Coronary artery (tissue), 2 donors: ENCODE results near the gene BNIPL.
A peak's percentile ranks its signal among the peaks of the same experiment; 100 is the strongest.

ENCODE experiments used
- DNase-seq: peaks from one replicate; pipeline ENCODE4 v3.0.0-alpha.2; 2017; ENCODE audit warnings: low spot score
- H3K27ac ChIP-seq, 2 donors: fragments of 200-600 bp; sonication (generic); one replicate each; pipeline ENCODE4 v1.5.1; 2016 to 2019
- H3K4me3 ChIP-seq: fragments of 200-600 bp; sonication (generic); 2 replicates; pipeline ENCODE4 v1.5.1; 2016; ENCODE audit warnings: mild to moderate bottlenecking, moderate library complexity
- TF ChIP-seq, protein P1 (sequence below): fragments of 200-600 bp; sonication (generic); IDR thresholded peaks from one replicate; pipeline ENCODE4 v1.5.1; 2019; ENCODE audit warnings: antibody characterized with exemption

BNIPL gene

DNA sequence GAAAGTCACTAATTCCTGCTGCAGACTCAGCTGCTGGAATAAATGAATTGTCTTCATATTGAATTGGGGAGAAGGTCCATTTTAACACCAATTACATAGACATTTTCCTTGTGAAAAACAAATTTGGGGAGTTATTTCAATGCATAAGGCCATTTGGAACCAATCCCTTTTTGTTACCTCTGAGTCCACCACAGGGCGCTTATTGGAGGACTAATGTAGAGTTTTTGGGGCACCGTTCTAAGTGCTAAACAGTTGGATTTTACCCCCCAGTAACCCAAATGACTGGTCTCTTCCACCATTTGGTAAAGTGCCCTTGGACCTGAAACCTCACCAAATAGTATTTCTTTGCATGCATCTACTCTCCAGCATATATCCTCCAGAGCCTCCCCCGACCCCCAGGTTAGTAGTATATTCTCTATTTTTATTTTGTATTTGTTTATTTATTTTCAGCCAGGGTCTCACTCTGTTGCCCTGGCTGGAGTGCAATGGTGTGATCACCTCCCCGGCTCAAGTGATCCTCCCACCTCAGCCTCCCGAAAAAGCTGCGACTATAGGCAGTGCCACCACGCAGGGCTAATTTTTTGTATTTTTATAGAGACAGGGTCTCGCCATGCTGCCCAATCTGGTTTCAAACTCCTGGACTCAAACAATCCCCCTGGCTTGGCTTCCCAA, 26.6 kb upstream of the BNIPL start:
- TF ChIP-seq, protein P1, sequence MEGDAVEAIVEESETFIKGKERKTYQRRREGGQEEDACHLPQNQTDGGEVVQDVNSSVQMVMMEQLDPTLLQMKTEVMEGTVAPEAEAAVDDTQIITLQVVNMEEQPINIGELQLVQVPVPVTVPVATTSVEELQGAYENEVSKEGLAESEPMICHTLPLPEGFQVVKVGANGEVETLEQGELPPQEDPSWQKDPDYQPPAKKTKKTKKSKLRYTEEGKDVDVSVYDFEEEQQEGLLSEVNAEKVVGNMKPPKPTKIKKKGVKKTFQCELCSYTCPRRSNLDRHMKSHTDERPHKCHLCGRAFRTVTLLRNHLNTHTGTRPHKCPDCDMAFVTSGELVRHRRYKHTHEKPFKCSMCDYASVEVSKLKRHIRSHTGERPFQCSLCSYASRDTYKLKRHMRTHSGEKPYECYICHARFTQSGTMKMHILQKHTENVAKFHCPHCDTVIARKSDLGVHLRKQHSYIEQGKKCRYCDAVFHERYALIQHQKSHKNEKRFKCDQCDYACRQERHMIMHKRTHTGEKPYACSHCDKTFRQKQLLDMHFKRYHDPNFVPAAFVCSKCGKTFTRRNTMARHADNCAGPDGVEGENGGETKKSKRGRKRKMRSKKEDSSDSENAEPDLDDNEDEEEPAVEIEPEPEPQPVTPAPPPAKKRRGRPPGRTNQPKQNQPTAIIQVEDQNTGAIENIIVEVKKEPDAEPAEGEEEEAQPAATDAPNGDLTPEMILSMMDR: no peak
- Histone ChIP-seq H3K4me3 (peak overlapping the region; percentile 91), H3K27ac (peak overlapping the region in 1 of 2 donors; percentile 94)
- DNase-seq: no peak

DNA sequence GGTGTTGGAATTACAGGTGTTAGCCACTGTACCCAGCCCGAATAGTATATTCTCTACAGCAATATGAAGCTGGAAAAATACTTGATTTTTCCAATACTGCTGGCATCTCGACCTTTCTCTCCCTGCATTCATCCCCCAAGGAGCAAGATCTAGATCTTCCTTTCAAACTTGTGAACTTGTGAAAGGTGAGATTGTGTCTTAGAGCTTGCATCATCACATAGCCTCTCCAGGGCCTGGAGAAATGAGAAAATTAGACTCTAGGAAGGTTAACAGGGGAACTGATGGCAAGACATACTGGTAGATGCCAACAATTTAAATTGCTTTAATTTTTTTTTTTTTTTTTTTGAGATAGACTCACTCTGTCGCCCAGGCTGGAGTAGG, 26.1 kb upstream of the BNIPL start:
- DNase-seq: no peak
- TF ChIP-seq, protein P1: no peak
- no peak overlapping the region for H3K27ac ChIP-seq

DNA sequence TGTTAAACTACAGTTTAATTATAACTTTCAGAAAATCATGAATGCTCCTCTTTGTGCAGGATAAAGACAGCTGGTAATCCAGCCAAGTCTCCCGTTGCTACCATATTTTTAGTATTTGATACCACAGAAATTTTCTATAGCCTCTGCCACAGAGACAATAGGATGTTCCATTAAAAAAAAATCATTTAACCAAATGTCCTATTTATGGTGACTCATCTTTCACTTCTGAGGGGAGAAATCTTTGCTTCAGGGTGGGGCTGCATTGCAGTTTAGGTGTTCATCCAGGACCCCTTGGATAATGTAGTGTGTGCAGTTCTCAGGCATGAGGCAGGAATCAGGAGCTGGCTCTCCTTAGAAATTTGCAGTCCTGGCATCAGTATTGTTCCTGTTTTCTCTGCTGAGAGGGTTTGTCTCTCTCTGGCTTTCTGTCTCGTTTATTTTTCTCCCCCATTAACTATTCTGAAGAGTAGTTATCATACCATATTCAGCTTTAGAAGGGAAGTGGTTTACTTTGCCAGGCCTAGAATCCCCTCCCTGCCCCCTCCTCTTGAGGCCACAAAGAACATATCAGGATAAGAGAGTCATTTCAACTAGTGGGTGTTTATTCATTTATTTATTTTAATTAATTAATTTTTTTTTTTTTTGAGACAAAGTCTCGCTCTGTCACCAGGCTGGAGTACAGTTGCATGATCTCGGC, 25.1 kb upstream of the BNIPL start:
- TF ChIP-seq, protein P1: no peak
- peak overlapping the region in 1 of 2 donors; percentile 33 for H3K27ac ChIP-seq

More for the DNA sequence above, 26.1 kb upstream of the BNIPL start:
- H3K4me3 ChIP-seq: no peak overlapping the region

DNA sequence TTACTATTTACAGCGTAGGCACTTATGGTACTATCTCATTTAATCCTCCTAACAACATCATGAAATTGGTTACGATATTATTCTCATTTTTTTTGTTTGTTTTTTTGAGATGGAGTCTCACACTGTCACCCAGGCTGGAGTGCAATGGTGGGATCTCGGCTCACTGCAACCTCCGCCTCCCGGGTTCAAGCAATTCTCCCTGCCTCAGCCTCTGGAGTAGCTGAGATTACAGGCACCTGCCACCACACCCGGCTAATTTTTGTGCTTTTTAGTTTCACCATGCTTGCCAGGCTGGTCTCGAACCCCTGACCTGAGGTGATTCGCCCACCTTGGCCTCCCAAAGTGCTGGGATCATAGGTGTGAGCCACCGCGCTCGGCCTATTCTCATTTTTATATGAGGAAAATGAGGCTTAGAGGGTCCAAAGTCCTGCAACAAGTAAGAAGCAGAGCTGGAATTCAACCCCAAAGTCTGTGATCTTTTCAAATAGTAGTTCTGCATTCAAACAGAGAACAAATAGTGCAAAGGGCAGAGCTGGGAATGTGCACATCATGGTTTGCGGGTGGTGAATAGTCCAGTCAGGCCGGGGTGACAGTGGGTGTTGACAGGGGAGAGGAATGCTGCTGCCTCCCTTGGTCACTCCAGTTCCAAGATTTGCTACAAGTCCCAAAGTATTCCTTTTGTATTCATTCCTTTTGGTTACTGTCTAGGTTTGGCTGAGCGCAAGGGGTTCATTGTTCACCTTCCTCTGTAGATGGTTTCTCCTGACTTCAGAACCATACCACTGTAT, 23.5 kb upstream of the BNIPL start:
- TF ChIP-seq, protein P1: no peak
- peak overlapping the region; percentile 33 to 83 for H3K27ac ChIP-seq
- no peak overlapping the region for H3K4me3 ChIP-seq

More for the DNA sequence above, 25.1 kb upstream of the BNIPL start:
- no peak for DNase-seq
- H3K4me3 ChIP-seq: no peak overlapping the region

DNA sequence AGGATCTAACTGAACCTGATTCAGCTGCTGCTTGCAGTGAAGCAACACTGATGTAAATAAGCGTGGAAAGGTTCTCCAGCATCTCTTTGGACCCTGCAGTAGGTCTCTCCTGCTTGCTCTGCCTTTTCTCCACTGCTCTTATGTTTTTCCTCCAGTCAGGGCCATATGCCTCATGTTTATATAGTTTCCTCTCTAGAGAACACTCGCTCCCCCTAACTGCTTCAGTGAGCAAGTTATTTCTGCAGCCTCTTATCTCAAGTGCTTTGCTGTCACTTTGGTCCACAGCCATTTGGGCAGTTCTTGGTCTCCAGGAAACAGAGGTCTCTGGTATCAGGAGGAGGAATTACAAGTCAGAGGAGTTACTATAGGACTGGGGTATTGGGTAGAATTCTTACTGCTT, 22.9 kb upstream of the BNIPL start:
- TF ChIP-seq, protein P1: no peak
- Histone ChIP-seq H3K4me3 (no peak overlapping the region), H3K27ac (peak overlapping the region; percentile 33 to 83)
- no peak for DNase-seq

More for the DNA sequence above, 23.5 kb upstream of the BNIPL start:
- no peak for DNase-seq

DNA sequence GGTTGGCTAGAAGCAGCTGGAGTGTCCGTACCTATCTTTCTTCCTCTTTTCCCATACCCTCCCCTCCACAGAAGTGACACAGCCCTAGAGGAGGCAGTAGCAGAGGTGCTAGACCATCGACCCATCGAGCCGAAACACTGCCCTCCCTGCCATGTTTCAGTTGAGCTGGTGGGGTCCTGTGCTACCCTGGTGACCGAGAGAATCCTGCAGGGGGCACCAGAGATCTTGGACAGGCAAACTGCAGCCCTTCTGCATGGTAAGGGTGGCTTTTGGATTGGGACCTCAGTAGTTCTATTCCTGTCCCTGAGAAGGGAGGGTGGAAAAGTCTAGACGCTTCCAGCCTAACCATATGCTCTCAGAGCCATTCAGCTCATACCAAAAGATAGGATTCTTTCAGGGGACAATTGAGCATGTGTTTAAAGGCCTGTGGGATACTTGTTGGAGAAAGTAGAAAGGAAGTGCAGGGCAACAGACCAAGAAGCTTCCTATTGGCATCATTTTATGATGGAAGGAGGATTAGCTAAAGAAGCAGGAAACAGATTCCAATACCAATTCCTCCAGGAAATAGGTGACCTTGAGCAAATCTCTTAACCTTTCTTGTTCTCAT, 11.7 kb upstream of the BNIPL start:
- TF ChIP-seq, protein P1: peak; percentile 58
- peak overlapping the region in 1 of 2 donors; percentile 54 for H3K27ac ChIP-seq
- no peak overlapping the region for H3K4me3 ChIP-seq
- peak; percentile 82 for DNase-seq
